ENCODE data around the gene POLR2F. TPM values are rescaled to one million over a fixed set of nuclear protein-coding genes. Genes with fewer than 3 reads are reported as not detected.
A peak's percentile ranks its signal among the peaks of the same experiment; 100 is the strongest.

The POLR2F gene
- polyA plus RNA-seq, 1 donor (not counting 4 experiments of a cell fraction or from before 2014, with no cell fraction given): 119 TPM

DNA sequence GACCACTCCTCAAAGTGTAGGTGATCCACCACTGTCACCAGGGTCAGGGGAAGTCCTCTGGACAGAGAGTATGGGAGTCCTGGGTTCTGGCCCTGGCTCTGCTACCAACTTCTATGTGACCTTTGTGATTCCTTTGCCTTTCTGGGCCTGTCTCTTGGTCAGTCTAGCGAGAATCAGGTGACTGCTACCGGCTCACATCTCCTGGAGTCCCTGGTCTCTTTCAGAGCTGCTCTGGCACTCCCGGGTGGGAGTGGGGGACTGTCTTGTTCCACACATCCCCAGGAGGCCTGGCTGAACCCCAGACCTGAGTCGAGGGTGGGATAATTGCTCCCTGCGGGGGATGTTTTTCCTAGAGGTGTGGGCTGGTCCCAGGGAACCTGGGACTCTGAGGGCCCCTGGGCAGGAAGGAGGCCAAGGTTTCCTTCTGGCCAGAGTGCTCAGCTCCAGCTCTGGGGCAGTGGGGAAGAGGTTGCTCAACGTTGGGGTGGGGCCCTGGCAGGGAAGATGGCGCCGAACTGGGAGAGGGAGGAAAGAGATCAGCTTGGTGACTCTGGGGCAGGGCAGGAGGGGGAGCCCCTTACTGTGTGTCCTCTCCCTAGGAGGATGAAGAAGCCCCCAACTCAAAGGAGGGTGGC is 28.8 kb downstream of the POLR2F start:
- Histone ChIP-seq H3K9me3 (ENCODE audit: control insufficient read depth, low read depth, low read length) (no peaks in the 10 kb centered on the region), H4K20me1 (ENCODE audit: control insufficient read depth, extremely low read depth, insufficient read depth, low read length) (no peaks in the 10 kb centered on the region), H3K4me3 (ENCODE audit: control insufficient read depth in 2 of 3, extremely low read depth in 1 of 3, insufficient read depth in 2 of 3, low read depth in 1 of 3, low read length in 3 of 3) (no peak overlapping the region), H2AFZ (ENCODE audit: control insufficient read depth, low read length) (no peak overlapping the region), H3K9me1 (ENCODE audit: control insufficient read depth, extremely low read depth, insufficient read depth, low read length) (no peaks in the 10 kb centered on the region), H3K79me2 (ENCODE audit: control insufficient read depth, insufficient read depth, low read length) (no peaks in the 10 kb centered on the region), H3K27me3 (ENCODE audit: control insufficient read depth, extremely low read depth, insufficient read depth, low read length) (no peaks in the 10 kb centered on the region), H3K27ac (ENCODE audit: control insufficient read depth, insufficient read depth, low read length) (no peak overlapping the region), H3K36me3 (ENCODE audit: control insufficient read depth in 2 of 2, extremely low read depth in 1 of 2, insufficient read depth in 2 of 2, low read length in 2 of 2) (no peaks in the 10 kb centered on the region), H3K4me1 (ENCODE audit: control insufficient read depth, extremely low read depth, insufficient read depth, low read length) (no peaks in the 10 kb centered on the region), H3K4me2 (ENCODE audit: control insufficient read depth, extremely low read depth, insufficient read depth, low read depth, low read length) (no peak overlapping the region), H3K9ac (ENCODE audit: control insufficient read depth, extremely low read depth, insufficient read depth, low read length) (no peak overlapping the region)
- dilution Hi-C loops (cut with MboI; ENCODE audit: extremely low pct_ligation_motif_present, low sequenced_read_pairs): no loop called here
- DNase-seq (ENCODE audit: low read depth, low spot score): no peak
- no peak for FAIRE-seq
- TF ChIP-seq EZH2 (IDR thresholded peaks at IDR 0.05; ENCODE audit: low read length): no peak
- TF ChIP-seq, protein P1, sequence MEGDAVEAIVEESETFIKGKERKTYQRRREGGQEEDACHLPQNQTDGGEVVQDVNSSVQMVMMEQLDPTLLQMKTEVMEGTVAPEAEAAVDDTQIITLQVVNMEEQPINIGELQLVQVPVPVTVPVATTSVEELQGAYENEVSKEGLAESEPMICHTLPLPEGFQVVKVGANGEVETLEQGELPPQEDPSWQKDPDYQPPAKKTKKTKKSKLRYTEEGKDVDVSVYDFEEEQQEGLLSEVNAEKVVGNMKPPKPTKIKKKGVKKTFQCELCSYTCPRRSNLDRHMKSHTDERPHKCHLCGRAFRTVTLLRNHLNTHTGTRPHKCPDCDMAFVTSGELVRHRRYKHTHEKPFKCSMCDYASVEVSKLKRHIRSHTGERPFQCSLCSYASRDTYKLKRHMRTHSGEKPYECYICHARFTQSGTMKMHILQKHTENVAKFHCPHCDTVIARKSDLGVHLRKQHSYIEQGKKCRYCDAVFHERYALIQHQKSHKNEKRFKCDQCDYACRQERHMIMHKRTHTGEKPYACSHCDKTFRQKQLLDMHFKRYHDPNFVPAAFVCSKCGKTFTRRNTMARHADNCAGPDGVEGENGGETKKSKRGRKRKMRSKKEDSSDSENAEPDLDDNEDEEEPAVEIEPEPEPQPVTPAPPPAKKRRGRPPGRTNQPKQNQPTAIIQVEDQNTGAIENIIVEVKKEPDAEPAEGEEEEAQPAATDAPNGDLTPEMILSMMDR (optimal IDR thresholded peaks at IDR 0.05 in 1 of 3, IDR thresholded peaks at IDR 0.05 in 1 of 3, conservative IDR thresholded peaks at IDR 0.05 in 1 of 3; ENCODE audit: extremely low read depth in 1 of 3, insufficient read depth in 2 of 3, low read length in 3 of 3): no peak

- no peak overlapping the region for H3K27ac ChIP-seq (ENCODE audit: control insufficient read depth, insufficient read depth, low read length)
- no peaks in the 10 kb centered on the region for H3K36me3 ChIP-seq (ENCODE audit: control insufficient read depth in 2 of 2, extremely low read depth in 1 of 2, insufficient read depth in 2 of 2, low read length in 2 of 2)
- no peaks in the 10 kb centered on the region for H3K4me1 ChIP-seq (ENCODE audit: control insufficient read depth, extremely low read depth, insufficient read depth, low read length)
- H3K9me1 ChIP-seq (ENCODE audit: control insufficient read depth, extremely low read depth, insufficient read depth, low read length): no peaks in the 10 kb centered on the region
- no peaks in the 10 kb centered on the region for H3K9me3 ChIP-seq (ENCODE audit: control insufficient read depth, low read depth, low read length)
- TF ChIP-seq EZH2 (IDR thresholded peaks at IDR 0.05; ENCODE audit: low read length): no peak
- TF ChIP-seq, protein P1 (optimal IDR thresholded peaks at IDR 0.05 in 1 of 3, IDR thresholded peaks at IDR 0.05 in 1 of 3, conservative IDR thresholded peaks at IDR 0.05 in 1 of 3; ENCODE audit: extremely low read depth in 1 of 3, insufficient read depth in 2 of 3, low read length in 3 of 3): peak in 2 of 3 experiments; percentile 6 to 21
- H3K4me3 ChIP-seq (ENCODE audit: control insufficient read depth in 2 of 3, extremely low read depth in 1 of 3, insufficient read depth in 2 of 3, low read depth in 1 of 3, low read length in 3 of 3): no peak overlapping the region
- DNase-seq (ENCODE audit: low read depth, low spot score): no peak
- no peaks in the 10 kb centered on the region for H3K27me3 ChIP-seq (ENCODE audit: control insufficient read depth, extremely low read depth, insufficient read depth, low read length)
- H3K79me2 ChIP-seq (ENCODE audit: control insufficient read depth, insufficient read depth, low read length): no peaks in the 10 kb centered on the region
- no peak overlapping the region for H3K4me2 ChIP-seq (ENCODE audit: control insufficient read depth, extremely low read depth, insufficient read depth, low read depth, low read length)
- dilution Hi-C loops (cut with MboI; ENCODE audit: extremely low pct_ligation_motif_present, low sequenced_read_pairs): no loop called here
- H2AFZ ChIP-seq (ENCODE audit: control insufficient read depth, low read length): no peak overlapping the region
- FAIRE-seq: no peak
- no peaks in the 10 kb centered on the region for H4K20me1 ChIP-seq (ENCODE audit: control insufficient read depth, extremely low read depth, insufficient read depth, low read length)
- no peak overlapping the region for H3K9ac ChIP-seq (ENCODE audit: control insufficient read depth, extremely low read depth, insufficient read depth, low read length)
Measured at GRCh38 chr22:37982938-37983859, 29.7 kb downstream of the POLR2F start.

All from keratinocyte (primary cell).